HG02870 (cell line): Measurements from ENCODE around the gene EGR4.

Experiments used
- ATAC-seq: cut with Tn5 transposase; IDR thresholded peaks from one replicate; pipeline ENCODE4 v1.9.1; 2021; ENCODE audit warnings: mild to moderate bottlenecking, moderate library complexity; ENCODE audit not compliant: unreplicated experiment

EGR4 gene

GRCh38 chr2:73250872-73251846 lies 42.2 kb downstream of the EGR4 start:
- ATAC-seq, result no peak

GRCh38 chr2:73249636-73250035 lies 43.7 kb downstream of the EGR4 start:
- ATAC-seq, result no peak

GRCh38 chr2:73246850-73247249 lies 46.5 kb downstream of the EGR4 start:
- no peak for ATAC-seq

GRCh38 chr2:73244580-73244979 lies 48.8 kb downstream of the EGR4 start:
- no peak for ATAC-seq

GRCh38 chr2:73243884-73244570 lies 49.3 kb downstream of the EGR4 start:
- ATAC-seq, result no peak
